Gastroesophageal sphincter (tissue), 3 donors: ENCODE results near the gene PARL.

Source experiments
- CTCF ChIP-seq, 4 experiments: fragments of 200-600 bp in 2 of 4; fragments of 450-650 bp in 2 of 4; sonication (generic) in 1 of 4; IDR thresholded peaks; one replicate each; pipeline ENCODE4 v1.5.1; 2017 to 2019; ENCODE audit warnings: antibody characterized with exemption in 4 of 4, mild to moderate bottlenecking in 2 of 4, moderate library complexity in 2 of 4
- POLR2AphosphoS5 ChIP-seq: sonication (generic); formaldehyde crosslinking; IDR thresholded peaks from one replicate; pipeline ENCODE4 v1.6.1; 2017; ENCODE audit warnings: antibody characterized with exemption

GRCh38 chr3:183794452-183794851, 90.2 kb downstream of the PARL start:
- TF ChIP-seq CTCF (IDR thresholded peaks at IDR 0.05) = no peak
- no peak for TF ChIP-seq POLR2AphosphoS5
